Osteocyte (in vitro differentiated cells): ENCODE results near the gene RTN4R. TPM values are rescaled to one million over a fixed set of nuclear protein-coding genes. Genes with fewer than 3 reads are reported as not detected.

Experiments
- DNase-seq: peaks from one replicate; pipeline ENCODE4 v3.0.0; 2021; ENCODE audit warnings: mixed read lengths; ENCODE audit not compliant: unreplicated experiment; ENCODE audit errors: extremely low spot score
- H3K27ac Mint-ChIP-seq: one replicate; pipeline ENCODE4 v1.8.0; 2021; ENCODE audit warnings: mild to moderate bottlenecking, mixed read lengths; ENCODE audit not compliant: unreplicated experiment
- H3K27me3 Mint-ChIP-seq: one replicate; pipeline ENCODE4 v1.8.0; 2021; ENCODE audit warnings: mixed read lengths; ENCODE audit not compliant: unreplicated experiment
- H3K36me3 Mint-ChIP-seq: one replicate; pipeline ENCODE4 v1.8.0; 2021; ENCODE audit warnings: mixed read lengths; ENCODE audit not compliant: unreplicated experiment
- H3K4me1 Mint-ChIP-seq: one replicate; pipeline ENCODE4 v1.8.0; 2021; ENCODE audit warnings: mixed read lengths; ENCODE audit not compliant: unreplicated experiment
- H3K4me3 Mint-ChIP-seq: one replicate; pipeline ENCODE4 v1.8.0; 2021; ENCODE audit warnings: mild to moderate bottlenecking, moderate library complexity, mixed read lengths; ENCODE audit not compliant: unreplicated experiment
- H3K9me3 Mint-ChIP-seq: one replicate; pipeline ENCODE4 v1.8.0; 2021; ENCODE audit warnings: mixed read lengths; ENCODE audit not compliant: unreplicated experiment
- total RNA-seq: library from RNA; stranded (reverse); gene quantifications from 2 replicates; pipeline ENCODE4 v1.2.1, GENCODE V29; 2021
- TF ChIP-seq, protein P1 (sequence below): fragments of 200-600 bp; sonication (generic); IDR thresholded peaks from 2 replicates; pipeline ENCODE4 v1.5.0; 2021; ENCODE audit warnings: antibody characterized with exemption, mild to moderate bottlenecking, moderate library complexity

RTN4R gene
- total RNA-seq, 1 donor from 2014 or later = 1.5 TPM

DNA sequence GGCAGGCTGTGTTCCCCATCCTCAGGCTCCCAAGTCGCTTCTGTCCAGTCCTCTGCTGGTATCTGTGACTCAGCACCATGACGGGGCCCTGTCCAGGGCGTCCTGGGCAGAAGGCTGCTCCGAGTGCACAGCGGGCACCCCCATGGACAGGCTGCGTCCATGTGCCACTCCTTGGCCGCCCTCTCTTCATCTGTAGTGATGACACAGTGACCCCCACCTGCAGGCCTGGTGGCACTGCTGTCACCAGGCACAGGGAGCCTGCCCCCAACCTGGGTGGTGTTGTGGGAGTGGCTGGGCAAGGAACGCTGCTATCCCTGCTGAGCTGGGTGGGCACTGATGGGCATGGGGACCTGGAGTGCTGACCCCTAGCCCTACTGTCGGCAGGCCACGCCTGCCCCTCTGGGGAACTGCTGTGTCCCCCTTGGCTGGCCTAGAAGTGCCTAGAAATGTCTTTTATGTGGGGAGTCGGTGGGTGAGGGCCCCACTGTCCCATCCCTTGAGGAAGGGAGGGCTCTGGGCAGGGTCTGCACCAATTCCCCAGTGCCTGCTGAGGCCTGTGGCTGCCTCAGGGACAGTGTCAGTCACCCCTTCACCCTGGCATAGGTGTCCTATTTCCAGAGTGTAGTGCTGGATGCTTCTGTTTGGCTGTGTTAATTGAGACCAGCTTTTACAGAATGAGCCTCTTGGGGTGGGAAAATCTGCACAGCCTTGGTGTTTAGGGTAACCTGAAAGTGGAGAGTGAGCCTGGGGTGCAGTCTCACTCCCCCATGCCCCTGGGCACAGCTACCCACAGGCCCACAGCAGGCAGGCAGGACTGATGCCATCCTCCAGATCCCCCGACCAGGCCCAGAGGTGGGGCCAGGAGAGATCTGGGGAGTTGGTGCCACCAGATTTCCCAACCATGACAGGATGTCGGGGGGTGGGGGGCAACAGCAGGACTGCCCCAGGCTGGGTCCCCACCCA, 34.5 kb downstream of the RTN4R start:
- no peaks in the 10 kb centered on the region for H3K27me3 Mint-ChIP-seq
- peaks cover 2% of the 10 kb centered on the region for H3K4me1 Mint-ChIP-seq
- no peak overlapping the region for H3K4me3 Mint-ChIP-seq
- no peak for DNase-seq
- TF ChIP-seq, protein P1, sequence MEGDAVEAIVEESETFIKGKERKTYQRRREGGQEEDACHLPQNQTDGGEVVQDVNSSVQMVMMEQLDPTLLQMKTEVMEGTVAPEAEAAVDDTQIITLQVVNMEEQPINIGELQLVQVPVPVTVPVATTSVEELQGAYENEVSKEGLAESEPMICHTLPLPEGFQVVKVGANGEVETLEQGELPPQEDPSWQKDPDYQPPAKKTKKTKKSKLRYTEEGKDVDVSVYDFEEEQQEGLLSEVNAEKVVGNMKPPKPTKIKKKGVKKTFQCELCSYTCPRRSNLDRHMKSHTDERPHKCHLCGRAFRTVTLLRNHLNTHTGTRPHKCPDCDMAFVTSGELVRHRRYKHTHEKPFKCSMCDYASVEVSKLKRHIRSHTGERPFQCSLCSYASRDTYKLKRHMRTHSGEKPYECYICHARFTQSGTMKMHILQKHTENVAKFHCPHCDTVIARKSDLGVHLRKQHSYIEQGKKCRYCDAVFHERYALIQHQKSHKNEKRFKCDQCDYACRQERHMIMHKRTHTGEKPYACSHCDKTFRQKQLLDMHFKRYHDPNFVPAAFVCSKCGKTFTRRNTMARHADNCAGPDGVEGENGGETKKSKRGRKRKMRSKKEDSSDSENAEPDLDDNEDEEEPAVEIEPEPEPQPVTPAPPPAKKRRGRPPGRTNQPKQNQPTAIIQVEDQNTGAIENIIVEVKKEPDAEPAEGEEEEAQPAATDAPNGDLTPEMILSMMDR = no peak
- H3K9me3 Mint-ChIP-seq = no peaks in the 10 kb centered on the region
- H3K27ac Mint-ChIP-seq = no peak overlapping the region
- H3K36me3 Mint-ChIP-seq = no peaks in the 10 kb centered on the region

DNA sequence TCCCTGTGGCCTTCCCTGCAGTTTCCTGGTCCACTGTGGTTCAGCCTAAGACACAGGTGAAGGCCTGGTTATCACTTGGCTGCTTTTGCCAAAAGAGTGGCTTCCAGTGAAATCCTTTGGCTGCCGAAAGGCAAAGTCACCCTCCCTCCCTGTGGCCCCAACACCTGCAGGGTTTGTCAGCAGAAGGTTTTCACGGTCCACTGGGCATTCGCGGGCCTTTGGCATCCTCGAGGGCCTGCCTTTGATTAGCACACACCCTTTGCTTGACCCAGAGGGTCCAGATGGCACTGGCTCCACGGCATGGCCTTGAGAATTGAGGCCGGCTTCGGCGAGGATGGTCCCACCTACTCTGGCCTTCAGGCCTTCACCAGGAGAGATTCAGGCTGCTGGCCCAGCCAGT, 35.3 kb downstream of the RTN4R start:
- no peaks in the 10 kb centered on the region for H3K36me3 Mint-ChIP-seq
- peaks cover 2% of the 10 kb centered on the region for H3K4me1 Mint-ChIP-seq
- DNase-seq = no peak
- H3K27me3 Mint-ChIP-seq = no peaks in the 10 kb centered on the region
- no peak overlapping the region for H3K27ac Mint-ChIP-seq
- no peaks in the 10 kb centered on the region for H3K9me3 Mint-ChIP-seq
- TF ChIP-seq, protein P1 = no peak
- no peak overlapping the region for H3K4me3 Mint-ChIP-seq

DNA sequence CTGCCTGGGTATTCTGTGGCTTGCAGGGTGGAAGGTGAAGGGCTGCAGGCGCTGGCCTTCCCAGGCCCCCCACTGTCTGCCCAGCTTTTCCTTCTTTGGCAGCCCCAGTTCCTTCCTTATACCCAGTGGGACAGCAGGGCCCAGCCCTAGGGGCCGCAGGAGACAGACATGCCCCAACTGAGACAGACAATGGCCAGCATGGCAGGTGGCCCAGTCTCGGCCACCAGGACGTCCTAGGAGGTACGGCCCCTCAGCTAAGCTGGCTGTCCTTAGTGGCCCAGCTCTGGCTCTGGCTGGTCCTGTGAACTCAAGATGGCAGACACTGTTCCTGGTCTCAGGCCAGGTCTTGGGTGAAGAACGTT, 35.9 kb downstream of the RTN4R start:
- Mint-ChIP-seq H3K9me3 (no peaks in the 10 kb centered on the region), H3K27me3 (no peaks in the 10 kb centered on the region), H3K4me1 (peaks cover 2% of the 10 kb centered on the region), H3K4me3 (no peak overlapping the region), H3K27ac (no peak overlapping the region), H3K36me3 (no peaks in the 10 kb centered on the region)
- DNase-seq = no peak
- TF ChIP-seq, protein P1 = no peak

- H3K4me3 Mint-ChIP-seq = no peak overlapping the region
- H3K36me3 Mint-ChIP-seq = no peaks in the 10 kb centered on the region
- DNase-seq = no peak
- no peak overlapping the region for H3K27ac Mint-ChIP-seq
- no peaks in the 10 kb centered on the region for H3K9me3 Mint-ChIP-seq
- H3K27me3 Mint-ChIP-seq = no peaks in the 10 kb centered on the region
- TF ChIP-seq, protein P1 = no peak
- H3K4me1 Mint-ChIP-seq = peaks cover 2% of the 10 kb centered on the region
These were observed 36.4 kb downstream of the RTN4R start for GRCh38 chr22:20231514-20232236.
